HCT116 (cell line): Measurements from ENCODE around the gene COL8A2.

ENCODE experiments used
- EZH2 ChIP-seq: fragments of 200-600 bp; sonication (generic); IDR thresholded peaks from 2 replicates; pipeline ENCODE4 v1.6.1; 2017; ENCODE audit warnings: antibody characterized with exemption, mixed run types
- POLR2A ChIP-seq: IDR thresholded peaks from 2 replicates; pipeline ENCODE4 v1.7.0; 2011; ENCODE audit warnings: borderline replicate concordance; ENCODE audit not compliant: insufficient read depth, insufficient read length; ENCODE audit errors: extremely low read depth
- SIN3A ChIP-seq: IDR thresholded peaks from 2 replicates; pipeline ENCODE4 v1.6.1; 2012; ENCODE audit warnings: low read depth
- TCF7L2 ChIP-seq: IDR thresholded peaks from 2 replicates; pipeline ENCODE4 v1.7.0; 2011; ENCODE audit warnings: borderline replicate concordance, inconsistent platforms; ENCODE audit not compliant: insufficient read depth, insufficient read length; ENCODE audit errors: extremely low read depth
- TF ChIP-seq, protein P1 (sequence below), 3 experiments: fragments of 200-600 bp in 1 of 3; sonication (generic) in 1 of 3; IDR thresholded peaks in 2 of 3; conservative IDR thresholded peaks in 1 of 3; 2 replicates each; pipeline ENCODE4 v1.5.1; 2012 to 2017; ENCODE audit warnings: low read depth in 2 of 3, low read length in 2 of 3, antibody characterized with exemption in 1 of 3, borderline replicate concordance in 1 of 3, control low read depth in 1 of 3, mild to moderate bottlenecking in 1 of 3, mixed read lengths in 1 of 3, mixed run types in 1 of 3, moderate library complexity in 1 of 3; ENCODE audit not compliant: insufficient read depth in 1 of 3
- TF ChIP-seq, protein P2 (sequence below): IDR thresholded peaks from 2 replicates; pipeline ENCODE4 v1.6.1; 2012; ENCODE audit warnings: low read depth
- TF ChIP-seq, protein P3 (sequence below): IDR thresholded peaks from 2 replicates; pipeline ENCODE4 v1.6.1; 2012

DNA sequence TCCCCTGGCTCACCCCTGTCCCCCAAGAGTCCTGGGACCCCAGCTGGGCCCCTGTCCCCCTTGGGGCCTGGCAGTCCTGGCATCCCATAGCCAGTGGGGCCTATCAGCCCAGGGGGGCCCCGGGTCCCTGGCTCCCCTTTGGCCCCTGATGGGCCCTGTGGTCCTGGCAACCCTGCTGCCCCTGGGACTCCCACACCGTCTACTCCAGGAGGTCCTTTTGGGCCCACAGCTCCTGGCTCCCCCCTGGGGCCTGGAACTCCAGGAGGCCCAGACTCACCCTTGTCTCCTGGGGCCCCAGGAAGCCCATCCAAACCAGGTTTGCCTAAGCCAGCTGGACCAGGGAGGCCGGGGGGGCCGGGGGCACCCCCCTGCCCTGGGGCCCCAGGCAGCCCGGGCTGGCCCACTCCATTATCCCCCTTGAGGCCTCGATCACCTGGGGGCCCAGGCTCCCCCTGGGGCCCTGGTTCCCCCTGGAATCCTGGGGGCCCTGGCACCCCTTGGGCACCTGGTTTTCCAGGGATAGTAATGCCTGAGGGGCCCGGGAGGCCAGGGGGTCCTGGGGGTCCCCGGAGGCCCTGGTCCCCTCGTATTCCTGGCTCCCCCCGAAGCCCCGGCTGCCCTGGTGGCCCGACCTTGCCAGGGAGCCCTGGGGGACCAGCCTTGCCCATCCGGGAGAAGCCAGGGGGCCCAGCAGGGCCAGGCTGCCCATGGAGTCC is 26.2 kb downstream of the COL8A2 start:
- TF ChIP-seq POLR2A (no peak), TCF7L2 (no peak), SIN3A (no peak), EZH2 (no peak)
- TF ChIP-seq, protein P1, sequence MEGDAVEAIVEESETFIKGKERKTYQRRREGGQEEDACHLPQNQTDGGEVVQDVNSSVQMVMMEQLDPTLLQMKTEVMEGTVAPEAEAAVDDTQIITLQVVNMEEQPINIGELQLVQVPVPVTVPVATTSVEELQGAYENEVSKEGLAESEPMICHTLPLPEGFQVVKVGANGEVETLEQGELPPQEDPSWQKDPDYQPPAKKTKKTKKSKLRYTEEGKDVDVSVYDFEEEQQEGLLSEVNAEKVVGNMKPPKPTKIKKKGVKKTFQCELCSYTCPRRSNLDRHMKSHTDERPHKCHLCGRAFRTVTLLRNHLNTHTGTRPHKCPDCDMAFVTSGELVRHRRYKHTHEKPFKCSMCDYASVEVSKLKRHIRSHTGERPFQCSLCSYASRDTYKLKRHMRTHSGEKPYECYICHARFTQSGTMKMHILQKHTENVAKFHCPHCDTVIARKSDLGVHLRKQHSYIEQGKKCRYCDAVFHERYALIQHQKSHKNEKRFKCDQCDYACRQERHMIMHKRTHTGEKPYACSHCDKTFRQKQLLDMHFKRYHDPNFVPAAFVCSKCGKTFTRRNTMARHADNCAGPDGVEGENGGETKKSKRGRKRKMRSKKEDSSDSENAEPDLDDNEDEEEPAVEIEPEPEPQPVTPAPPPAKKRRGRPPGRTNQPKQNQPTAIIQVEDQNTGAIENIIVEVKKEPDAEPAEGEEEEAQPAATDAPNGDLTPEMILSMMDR (IDR thresholded peaks at IDR 0.05 in 2 of 3, conservative IDR thresholded peaks at IDR 0.05 in 1 of 3; ENCODE audit: borderline replicate concordance in 1 of 3, insufficient read depth in 1 of 3, low read depth in 2 of 3, low read length in 2 of 3): no peak
- TF ChIP-seq, protein P2, sequence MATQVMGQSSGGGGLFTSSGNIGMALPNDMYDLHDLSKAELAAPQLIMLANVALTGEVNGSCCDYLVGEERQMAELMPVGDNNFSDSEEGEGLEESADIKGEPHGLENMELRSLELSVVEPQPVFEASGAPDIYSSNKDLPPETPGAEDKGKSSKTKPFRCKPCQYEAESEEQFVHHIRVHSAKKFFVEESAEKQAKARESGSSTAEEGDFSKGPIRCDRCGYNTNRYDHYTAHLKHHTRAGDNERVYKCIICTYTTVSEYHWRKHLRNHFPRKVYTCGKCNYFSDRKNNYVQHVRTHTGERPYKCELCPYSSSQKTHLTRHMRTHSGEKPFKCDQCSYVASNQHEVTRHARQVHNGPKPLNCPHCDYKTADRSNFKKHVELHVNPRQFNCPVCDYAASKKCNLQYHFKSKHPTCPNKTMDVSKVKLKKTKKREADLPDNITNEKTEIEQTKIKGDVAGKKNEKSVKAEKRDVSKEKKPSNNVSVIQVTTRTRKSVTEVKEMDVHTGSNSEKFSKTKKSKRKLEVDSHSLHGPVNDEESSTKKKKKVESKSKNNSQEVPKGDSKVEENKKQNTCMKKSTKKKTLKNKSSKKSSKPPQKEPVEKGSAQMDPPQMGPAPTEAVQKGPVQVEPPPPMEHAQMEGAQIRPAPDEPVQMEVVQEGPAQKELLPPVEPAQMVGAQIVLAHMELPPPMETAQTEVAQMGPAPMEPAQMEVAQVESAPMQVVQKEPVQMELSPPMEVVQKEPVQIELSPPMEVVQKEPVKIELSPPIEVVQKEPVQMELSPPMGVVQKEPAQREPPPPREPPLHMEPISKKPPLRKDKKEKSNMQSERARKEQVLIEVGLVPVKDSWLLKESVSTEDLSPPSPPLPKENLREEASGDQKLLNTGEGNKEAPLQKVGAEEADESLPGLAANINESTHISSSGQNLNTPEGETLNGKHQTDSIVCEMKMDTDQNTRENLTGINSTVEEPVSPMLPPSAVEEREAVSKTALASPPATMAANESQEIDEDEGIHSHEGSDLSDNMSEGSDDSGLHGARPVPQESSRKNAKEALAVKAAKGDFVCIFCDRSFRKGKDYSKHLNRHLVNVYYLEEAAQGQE: no peak
- TF ChIP-seq, protein P3, sequence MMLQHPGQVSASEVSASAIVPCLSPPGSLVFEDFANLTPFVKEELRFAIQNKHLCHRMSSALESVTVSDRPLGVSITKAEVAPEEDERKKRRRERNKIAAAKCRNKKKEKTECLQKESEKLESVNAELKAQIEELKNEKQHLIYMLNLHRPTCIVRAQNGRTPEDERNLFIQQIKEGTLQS: no peak
